HepG2 (cell line): ENCODE results near the gene ARL8A. TPM values are rescaled to one million over a fixed set of nuclear protein-coding genes. Genes with fewer than 3 reads are reported as not detected.

Experiments used
- ARID5B ChIP-seq: IDR thresholded peaks from 2 replicates; pipeline ENCODE4 v1.4.0; 2020; ENCODE audit warnings: mild to moderate bottlenecking, missing genetic modification reagents
- CEBPB ChIP-seq: IDR thresholded peaks from 2 replicates; pipeline ENCODE4 v1.6.1; 2011; ENCODE audit warnings: low read depth, low read length, improper control_type of control experiment, borderline replicate concordance
- HNRNPL ChIP-seq: fragments of 200-400 bp; formaldehyde crosslinking; IDR thresholded peaks from 2 replicates; pipeline ENCODE4 v1.6.1; 2017; ENCODE audit warnings: mild to moderate bottlenecking, low read depth, low read length
- MAF1 ChIP-seq: sonication (generic); formaldehyde crosslinking; IDR thresholded peaks from 2 replicates; pipeline ENCODE4 v1.5.0; 2020; ENCODE audit warnings: missing genetic modification reagents, borderline replicate concordance
- PAXIP1 ChIP-seq: sonication (generic); formaldehyde crosslinking; conservative IDR thresholded peaks from 2 replicates; pipeline ENCODE4 v1.4.0; 2020; ENCODE audit warnings: mild to moderate bottlenecking, missing genetic modification reagents, moderate library complexity
- SKI ChIP-seq: fragments of 450-650 bp; IDR thresholded peaks from one replicate; pipeline ENCODE4 v1.6.1; 2018; ENCODE audit warnings: mild to moderate bottlenecking; ENCODE audit not compliant: partially characterized antibody
- SP1 ChIP-seq, 2 experiments: fragments of 450-650 bp in 1 of 2; sonication (generic) in 1 of 2; formaldehyde crosslinking in 1 of 2; IDR thresholded peaks; 2 replicates each; pipeline versions ENCODE4 v1.4.0 to v1.6.1; 2016 to 2020; ENCODE audit warnings: missing genetic modification reagents in 1 of 2
- TBL1XR1 ChIP-seq: fragments of 150-350 bp; IDR thresholded peaks from 2 replicates; pipeline ENCODE4 v1.6.1; 2014; ENCODE audit warnings: borderline replicate concordance, low read length; ENCODE audit not compliant: partially characterized antibody
- TBX3 ChIP-seq: fragments of 450-650 bp; IDR thresholded peaks from 2 replicates; pipeline ENCODE4 v1.6.1; 2017; ENCODE audit warnings: antibody characterized with exemption, mild to moderate bottlenecking, inconsistent platforms, borderline replicate concordance
- THRA ChIP-seq: sonication (generic); formaldehyde crosslinking; IDR thresholded peaks from 2 replicates; pipeline ENCODE4 v1.4.0; 2020; ENCODE audit warnings: missing genetic modification reagents, borderline replicate concordance
- ZNF609 ChIP-seq: sonication (generic); formaldehyde crosslinking; IDR thresholded peaks from 2 replicates; pipeline ENCODE4 v1.4.0; 2020; ENCODE audit warnings: mild to moderate bottlenecking, missing genetic modification reagents, borderline replicate concordance
- ZNF619 ChIP-seq: sonication (generic); formaldehyde crosslinking; IDR thresholded peaks from 2 replicates; pipeline ENCODE4 v1.4.0; 2020; ENCODE audit warnings: mild to moderate bottlenecking, missing genetic modification reagents
- ZNF777 ChIP-seq: sonication (generic); formaldehyde crosslinking; IDR thresholded peaks from 2 replicates; pipeline ENCODE4 v1.4.0; 2020; ENCODE audit warnings: missing genetic modification reagents
- polyA plus RNA-seq, 8 experiments: library from polyadenylated mRNA; depleted of rRNA in 3 of 8; stranded (reverse) in 7 of 8; unstranded in 1 of 8; fragments of >200 nt; fragmentation: Illumina TruSeq in 4 of 8; extraction: Trizol in 4 of 8; gene quantifications; 2 replicates each; pipeline versions ENCODE4 v1.2.1 to v1.2.3, GENCODE V29; 2011 to 2016; ENCODE audit warnings: low read depth in 4 of 8, missing spikeins in 1 of 8, mixed read lengths in 1 of 8; ENCODE audit not compliant: insufficient read depth in 1 of 8
- total RNA-seq, 5 experiments: library from RNA; depleted of rRNA; stranded (reverse); fragments of >200 nt; fragmentation: Illumina TruSeq; extraction: Trizol; gene quantifications; 2 replicates each; pipeline ENCODE4 v1.2.3, GENCODE V29; 2016; ENCODE audit warnings: low read depth in 1 of 5

Gene ARL8A
- total and polyA plus RNA-seq, 2 of the 13 experiments (the other 11 are each of a cell fraction or from before 2014, with no cell fraction given): 2.7 to 23.4 TPM

GRCh38 chr1:202143011-202143767 lies 1.3 kb downstream of the ARL8A start (continued):
- TF ChIP-seq ARID5B (CRISPR knock-in tag): peak; percentile 72
- peak; percentile 76 for TF ChIP-seq PAXIP1 (CRISPR knock-in tag)
- 0 out of 2 replicates have a peak, but pooled peaks have one; percentile 40 for TF ChIP-seq ZNF619
- TF ChIP-seq ZNF609 (CRISPR knock-in tag): peak; percentile 77
- TF ChIP-seq CEBPB: peak; percentile 73; the same call in 1 of the 2 replicates
- no peak for TF ChIP-seq HNRNPL
- peak; percentile 83; the same call in 1 of the 2 replicates for TF ChIP-seq THRA (CRISPR knock-in tag)
- no peak for TF ChIP-seq TBX3
- TF ChIP-seq SP1 (IDR thresholded peaks at IDR 0.05): no peak
- 0 out of 2 replicates have a peak, but pooled peaks have one; percentile 21 for TF ChIP-seq SP1 (CRISPR knock-in tag; IDR thresholded peaks at IDR 0.05)
- no peak for TF ChIP-seq MAF1 (CRISPR knock-in tag)
- TF ChIP-seq SKI: peak; percentile 91
- peak; percentile 90 for TF ChIP-seq ZNF777 (CRISPR knock-in tag)
- peak; percentile 65 for TF ChIP-seq TBL1XR1
